MM.1S (cell line): ENCODE results near the gene FMN2.

ENCODE experiments used
- DNase-seq: peaks from one replicate; pipeline ENCODE4 v3.0.0-alpha.2; 2015
- H2AFZ ChIP-seq: fragments of 300-600 bp; sonication (generic); 2 replicates; pipeline ENCODE4 v1.6.0; 2016; ENCODE audit warnings: antibody characterized with exemption, low read length
- H3F3A ChIP-seq: fragments of 300-600 bp; sonication (generic); 2 replicates; pipeline ENCODE4 v1.6.1; 2016; ENCODE audit warnings: mild to moderate bottlenecking, antibody characterized with exemption, low read length, moderate library complexity, mixed read lengths; ENCODE audit not compliant: insufficient read depth
- H3K27ac ChIP-seq: fragments of 300-600 bp; sonication (generic); 2 replicates; pipeline ENCODE4 v1.5.1; 2016; ENCODE audit warnings: mild to moderate bottlenecking, low read length
- H3K27me3 ChIP-seq: fragments of 300-600 bp; sonication (generic); replicated peaks from 2 replicates; pipeline ENCODE4 v1.6.0; 2016; ENCODE audit warnings: low read length; ENCODE audit not compliant: insufficient read depth
- H3K36me3 ChIP-seq: fragments of 300-600 bp; sonication (generic); replicated peaks from 2 replicates; pipeline ENCODE4 v1.6.1; 2016; ENCODE audit warnings: mild to moderate bottlenecking, low read length, mixed read lengths; ENCODE audit not compliant: insufficient read depth
- H3K4me1 ChIP-seq: fragments of 300-600 bp; sonication (generic); 2 replicates; pipeline ENCODE4 v1.6.1; 2016; ENCODE audit warnings: low read length, mixed read lengths
- H3K4me2 ChIP-seq: fragments of 300-600 bp; sonication (generic); 2 replicates; pipeline ENCODE4 v1.6.0; 2016; ENCODE audit warnings: low read depth, low read length
- H3K4me3 ChIP-seq: fragments of 300-600 bp; sonication (generic); 2 replicates; pipeline ENCODE4 v1.5.1; 2016; ENCODE audit warnings: low read length, mixed read lengths
- H3K79me2 ChIP-seq: fragments of 300-600 bp; sonication (generic); 2 replicates; pipeline ENCODE4 v1.6.1; 2016; ENCODE audit warnings: mixed run types, low read length, mixed read lengths
- H3K9ac ChIP-seq: fragments of 300-600 bp; sonication (generic); 2 replicates; pipeline ENCODE4 v1.6.1; 2016; ENCODE audit warnings: low read length, mixed read lengths
- H3K9me2 ChIP-seq: fragments of 300-600 bp; sonication (generic); replicated peaks from 2 replicates; pipeline ENCODE4 v1.6.1; 2016; ENCODE audit warnings: mild to moderate bottlenecking, low read length, mixed read lengths; ENCODE audit not compliant: insufficient read depth
- H3K9me3 ChIP-seq: fragments of 300-600 bp; sonication (generic); replicated peaks from 2 replicates; pipeline ENCODE4 v1.6.1; 2016; ENCODE audit warnings: mild to moderate bottlenecking, low read length, mixed read lengths; ENCODE audit not compliant: insufficient read depth
- H4K20me1 ChIP-seq: fragments of 300-600 bp; sonication (generic); 2 replicates; pipeline ENCODE4 v1.6.1; 2016; ENCODE audit warnings: mild to moderate bottlenecking, low read length, moderate library complexity, mixed read lengths; ENCODE audit not compliant: insufficient read depth
- EZH2 ChIP-seq: fragments of 300-600 bp; sonication (generic); optimal IDR thresholded peaks from 2 replicates; pipeline ENCODE3; 2017; ENCODE audit warnings: low read depth, mild to moderate bottlenecking, antibody characterized with exemption, low read length, mixed read lengths
- EZH2phosphoT487 ChIP-seq: fragments of 300-600 bp; sonication (generic); IDR thresholded peaks from 2 replicates; pipeline ENCODE4 v1.6.1; 2018; ENCODE audit warnings: antibody characterized with exemption, low read length
- TF ChIP-seq, protein P1 (sequence below): fragments of 300-600 bp; sonication (generic); IDR thresholded peaks from 2 replicates; pipeline ENCODE4 v1.5.1; 2016; ENCODE audit warnings: antibody characterized with exemption, low read length, mixed read lengths

Gene FMN2

DNA sequence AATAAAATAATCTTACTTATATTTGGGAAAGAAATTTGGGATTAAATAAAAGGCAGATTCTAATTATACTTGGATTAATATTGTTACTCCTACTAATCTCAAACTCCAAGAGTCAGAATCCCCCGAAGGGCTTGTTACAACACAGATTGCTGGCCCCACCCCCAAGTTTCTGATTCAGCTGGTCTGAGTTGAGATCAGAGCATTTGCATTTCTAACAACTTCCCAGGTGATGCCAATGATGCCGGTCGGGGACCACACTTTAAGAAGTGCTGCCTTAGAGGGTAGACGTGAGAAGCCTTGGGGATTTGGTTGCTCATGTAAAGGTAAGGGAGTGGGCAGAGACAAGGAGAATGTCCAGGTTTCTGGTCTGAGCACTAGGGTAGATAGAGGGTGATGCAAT lies 47.2 kb downstream of the FMN2 start:
- Histone ChIP-seq H2AFZ (no peak overlapping the region), H3K79me2 (no peaks in the 10 kb centered on the region), H3K27me3 (no peaks in the 10 kb centered on the region), H4K20me1 (no peaks in the 10 kb centered on the region), H3K9me3 (no peaks in the 10 kb centered on the region), H3F3A (no peaks in the 10 kb centered on the region), H3K9ac (no peak overlapping the region), H3K36me3 (no peaks in the 10 kb centered on the region), H3K4me3 (no peak overlapping the region), H3K4me1 (no peaks in the 10 kb centered on the region), H3K4me2 (no peak overlapping the region), H3K9me2 (no peaks in the 10 kb centered on the region), H3K27ac (no peak overlapping the region)
- DNase-seq = no peak
- TF ChIP-seq EZH2phosphoT487 (no peak), EZH2 (no peak)
- TF ChIP-seq, protein P1, sequence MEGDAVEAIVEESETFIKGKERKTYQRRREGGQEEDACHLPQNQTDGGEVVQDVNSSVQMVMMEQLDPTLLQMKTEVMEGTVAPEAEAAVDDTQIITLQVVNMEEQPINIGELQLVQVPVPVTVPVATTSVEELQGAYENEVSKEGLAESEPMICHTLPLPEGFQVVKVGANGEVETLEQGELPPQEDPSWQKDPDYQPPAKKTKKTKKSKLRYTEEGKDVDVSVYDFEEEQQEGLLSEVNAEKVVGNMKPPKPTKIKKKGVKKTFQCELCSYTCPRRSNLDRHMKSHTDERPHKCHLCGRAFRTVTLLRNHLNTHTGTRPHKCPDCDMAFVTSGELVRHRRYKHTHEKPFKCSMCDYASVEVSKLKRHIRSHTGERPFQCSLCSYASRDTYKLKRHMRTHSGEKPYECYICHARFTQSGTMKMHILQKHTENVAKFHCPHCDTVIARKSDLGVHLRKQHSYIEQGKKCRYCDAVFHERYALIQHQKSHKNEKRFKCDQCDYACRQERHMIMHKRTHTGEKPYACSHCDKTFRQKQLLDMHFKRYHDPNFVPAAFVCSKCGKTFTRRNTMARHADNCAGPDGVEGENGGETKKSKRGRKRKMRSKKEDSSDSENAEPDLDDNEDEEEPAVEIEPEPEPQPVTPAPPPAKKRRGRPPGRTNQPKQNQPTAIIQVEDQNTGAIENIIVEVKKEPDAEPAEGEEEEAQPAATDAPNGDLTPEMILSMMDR = no peak

DNA sequence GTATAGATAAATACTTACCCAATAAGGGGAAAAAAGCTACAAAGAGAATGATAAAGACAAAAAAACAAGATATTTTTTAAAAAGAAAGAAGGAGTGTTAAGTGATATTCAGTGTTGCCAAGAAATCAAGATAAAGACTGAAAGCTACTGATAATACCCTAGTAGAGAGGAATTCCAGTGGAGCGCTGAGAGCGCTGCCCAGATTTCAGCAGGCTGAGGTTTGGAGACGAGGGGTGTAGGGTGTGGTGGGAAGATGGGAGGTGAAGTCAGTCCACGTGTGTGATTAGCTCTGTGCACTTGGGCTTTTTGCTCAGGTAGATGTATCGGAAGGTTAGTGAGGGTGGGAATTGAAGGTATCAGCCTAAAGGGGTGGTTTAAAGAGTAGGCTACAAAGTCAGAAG lies 47.8 kb downstream of the FMN2 start:
- Histone ChIP-seq H3K9me3 (no peaks in the 10 kb centered on the region), H3K4me3 (no peak overlapping the region), H3K9ac (no peak overlapping the region), H3K27me3 (no peaks in the 10 kb centered on the region), H3K27ac (no peak overlapping the region), H3F3A (no peaks in the 10 kb centered on the region), H3K36me3 (no peaks in the 10 kb centered on the region), H2AFZ (no peak overlapping the region), H3K4me2 (no peak overlapping the region), H3K79me2 (no peaks in the 10 kb centered on the region), H4K20me1 (no peaks in the 10 kb centered on the region), H3K9me2 (no peaks in the 10 kb centered on the region), H3K4me1 (no peaks in the 10 kb centered on the region)
- no peak for DNase-seq
- TF ChIP-seq, protein P1 = no peak
- TF ChIP-seq EZH2phosphoT487 = no peak
- no peak for TF ChIP-seq EZH2

DNA sequence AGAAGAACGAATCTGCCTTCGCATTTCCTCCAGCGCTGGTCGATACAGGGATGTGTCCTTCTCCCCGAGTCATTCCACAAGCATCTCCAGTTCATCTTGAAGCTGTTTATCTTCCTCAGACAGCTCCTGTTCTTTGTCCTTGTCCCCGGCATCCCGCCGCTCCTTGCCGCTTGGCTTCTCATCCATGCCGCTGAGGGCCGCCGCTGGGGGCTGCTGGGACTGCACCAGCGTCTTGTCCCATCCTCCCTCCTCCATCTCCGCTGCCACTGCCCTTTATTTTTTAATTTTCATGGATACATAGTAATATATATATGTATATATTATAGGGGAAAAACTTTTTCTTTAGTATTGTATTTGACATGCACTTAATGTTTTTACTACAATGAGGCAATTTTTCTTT lies 53.4 kb downstream of the FMN2 start:
- TF ChIP-seq, protein P1 = no peak
- no peak for TF ChIP-seq EZH2phosphoT487
- no peak for TF ChIP-seq EZH2

More for the DNA sequence above, 53.4 kb downstream of the FMN2 start:
- Histone ChIP-seq H4K20me1 (no peaks in the 10 kb centered on the region), H3K9ac (no peak overlapping the region), H3K4me3 (no peak overlapping the region), H3K36me3 (no peaks in the 10 kb centered on the region), H3K4me1 (no peaks in the 10 kb centered on the region), H3K4me2 (no peak overlapping the region), H3K27me3 (no peaks in the 10 kb centered on the region), H3K9me2 (no peaks in the 10 kb centered on the region), H2AFZ (no peak overlapping the region), H3K9me3 (no peaks in the 10 kb centered on the region), H3K27ac (no peak overlapping the region), H3F3A (no peaks in the 10 kb centered on the region), H3K79me2 (no peaks in the 10 kb centered on the region)
- DNase-seq = no peak
